ENCODE measurements around the gene CALCB. TPM values are rescaled to one million over a fixed set of nuclear protein-coding genes. Genes with fewer than 3 reads are reported as not detected.

Gene CALCB
- total and polyA plus RNA-seq, 4 donors: 0.02 to 1.2 (median 0.39) TPM

DNA sequence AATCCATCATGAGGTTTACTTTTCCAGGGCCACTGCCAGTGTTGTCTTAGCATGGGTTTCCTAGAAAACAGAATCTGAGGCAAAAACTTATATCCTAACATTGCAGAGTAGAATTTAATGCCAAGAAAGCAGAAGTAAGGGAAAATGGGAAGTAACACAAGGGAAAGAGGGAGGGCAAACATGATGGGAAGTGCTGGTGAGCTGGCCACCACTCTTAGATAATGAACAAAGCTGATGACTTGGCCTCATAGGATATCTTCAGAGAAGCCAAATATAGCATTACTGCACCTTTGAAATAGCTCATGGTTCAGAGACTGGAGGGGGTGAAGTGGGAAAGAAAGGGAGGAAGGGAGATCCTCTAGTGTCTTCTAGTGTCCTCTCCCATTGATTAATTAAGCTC is 24.8 kb upstream of the CALCB start:
- Histone ChIP-seq H3K9ac (ENCODE audit: low read depth in 1 of 2, low read length in 2 of 2) (no peak overlapping the region), H3K4me1 (ENCODE audit: control insufficient read depth in 4 of 4, insufficient read depth in 4 of 4, low read length in 3 of 4) (no peaks in the 10 kb centered on the region), H3K27me3 (ENCODE audit: control insufficient read depth in 4 of 4, insufficient read depth in 4 of 4, low read length in 3 of 4) (no peaks in the 10 kb centered on the region), H3K36me3 (ENCODE audit: control insufficient read depth in 4 of 4, insufficient read depth in 3 of 4, low read depth in 1 of 4, low read length in 3 of 4) (no peaks in the 10 kb centered on the region), H3K9me3 (ENCODE audit: control insufficient read depth in 4 of 4, low read length in 3 of 4) (no peaks in the 10 kb centered on the region), H3K27ac (ENCODE audit: low read depth in 1 of 2, low read length in 2 of 2) (no peak overlapping the region), H3K4me3 (ENCODE audit: low read depth in 1 of 3, low read length in 3 of 3) (no peak overlapping the region)
- DNase-seq (ENCODE audit: low spot score): no peak
- TF ChIP-seq SP1 (IDR thresholded peaks at IDR 0.05): no peak
- TF ChIP-seq, protein P1, sequence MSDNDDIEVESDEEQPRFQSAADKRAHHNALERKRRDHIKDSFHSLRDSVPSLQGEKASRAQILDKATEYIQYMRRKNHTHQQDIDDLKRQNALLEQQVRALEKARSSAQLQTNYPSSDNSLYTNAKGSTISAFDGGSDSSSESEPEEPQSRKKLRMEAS (IDR thresholded peaks at IDR 0.05): no peak
- TF ChIP-seq NR2F2 (IDR thresholded peaks at IDR 0.05): no peak
- no peak for TF ChIP-seq TAF1 (conservative IDR thresholded peaks at IDR 0.05)
- TF ChIP-seq FOXA1 (IDR thresholded peaks at IDR 0.05): no peak
- TF ChIP-seq HNF4A (conservative IDR thresholded peaks at IDR 0.05): no peak
- no peak for TF ChIP-seq HNF4G (IDR thresholded peaks at IDR 0.05)
- no peak for TF ChIP-seq GABPA (IDR thresholded peaks at IDR 0.05 in 1 of 2, conservative IDR thresholded peaks at IDR 0.05 in 1 of 2)
- no peak for TF ChIP-seq RAD21 (IDR thresholded peaks at IDR 0.05)
- TF ChIP-seq, protein P2, sequence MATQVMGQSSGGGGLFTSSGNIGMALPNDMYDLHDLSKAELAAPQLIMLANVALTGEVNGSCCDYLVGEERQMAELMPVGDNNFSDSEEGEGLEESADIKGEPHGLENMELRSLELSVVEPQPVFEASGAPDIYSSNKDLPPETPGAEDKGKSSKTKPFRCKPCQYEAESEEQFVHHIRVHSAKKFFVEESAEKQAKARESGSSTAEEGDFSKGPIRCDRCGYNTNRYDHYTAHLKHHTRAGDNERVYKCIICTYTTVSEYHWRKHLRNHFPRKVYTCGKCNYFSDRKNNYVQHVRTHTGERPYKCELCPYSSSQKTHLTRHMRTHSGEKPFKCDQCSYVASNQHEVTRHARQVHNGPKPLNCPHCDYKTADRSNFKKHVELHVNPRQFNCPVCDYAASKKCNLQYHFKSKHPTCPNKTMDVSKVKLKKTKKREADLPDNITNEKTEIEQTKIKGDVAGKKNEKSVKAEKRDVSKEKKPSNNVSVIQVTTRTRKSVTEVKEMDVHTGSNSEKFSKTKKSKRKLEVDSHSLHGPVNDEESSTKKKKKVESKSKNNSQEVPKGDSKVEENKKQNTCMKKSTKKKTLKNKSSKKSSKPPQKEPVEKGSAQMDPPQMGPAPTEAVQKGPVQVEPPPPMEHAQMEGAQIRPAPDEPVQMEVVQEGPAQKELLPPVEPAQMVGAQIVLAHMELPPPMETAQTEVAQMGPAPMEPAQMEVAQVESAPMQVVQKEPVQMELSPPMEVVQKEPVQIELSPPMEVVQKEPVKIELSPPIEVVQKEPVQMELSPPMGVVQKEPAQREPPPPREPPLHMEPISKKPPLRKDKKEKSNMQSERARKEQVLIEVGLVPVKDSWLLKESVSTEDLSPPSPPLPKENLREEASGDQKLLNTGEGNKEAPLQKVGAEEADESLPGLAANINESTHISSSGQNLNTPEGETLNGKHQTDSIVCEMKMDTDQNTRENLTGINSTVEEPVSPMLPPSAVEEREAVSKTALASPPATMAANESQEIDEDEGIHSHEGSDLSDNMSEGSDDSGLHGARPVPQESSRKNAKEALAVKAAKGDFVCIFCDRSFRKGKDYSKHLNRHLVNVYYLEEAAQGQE (IDR thresholded peaks at IDR 0.05): no peak
- TF ChIP-seq, protein P3, sequence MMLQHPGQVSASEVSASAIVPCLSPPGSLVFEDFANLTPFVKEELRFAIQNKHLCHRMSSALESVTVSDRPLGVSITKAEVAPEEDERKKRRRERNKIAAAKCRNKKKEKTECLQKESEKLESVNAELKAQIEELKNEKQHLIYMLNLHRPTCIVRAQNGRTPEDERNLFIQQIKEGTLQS (IDR thresholded peaks at IDR 0.05): no peak
- TF ChIP-seq JUND (IDR thresholded peaks at IDR 0.05): no peak
- TF ChIP-seq YY1 (IDR thresholded peaks at IDR 0.05): no peak
- no peak for TF ChIP-seq FOXA2 (IDR thresholded peaks at IDR 0.05)
- no peak for TF ChIP-seq EGR1 (IDR thresholded peaks at IDR 0.05; ENCODE audit: low read depth in 2 of 2)

DNA sequence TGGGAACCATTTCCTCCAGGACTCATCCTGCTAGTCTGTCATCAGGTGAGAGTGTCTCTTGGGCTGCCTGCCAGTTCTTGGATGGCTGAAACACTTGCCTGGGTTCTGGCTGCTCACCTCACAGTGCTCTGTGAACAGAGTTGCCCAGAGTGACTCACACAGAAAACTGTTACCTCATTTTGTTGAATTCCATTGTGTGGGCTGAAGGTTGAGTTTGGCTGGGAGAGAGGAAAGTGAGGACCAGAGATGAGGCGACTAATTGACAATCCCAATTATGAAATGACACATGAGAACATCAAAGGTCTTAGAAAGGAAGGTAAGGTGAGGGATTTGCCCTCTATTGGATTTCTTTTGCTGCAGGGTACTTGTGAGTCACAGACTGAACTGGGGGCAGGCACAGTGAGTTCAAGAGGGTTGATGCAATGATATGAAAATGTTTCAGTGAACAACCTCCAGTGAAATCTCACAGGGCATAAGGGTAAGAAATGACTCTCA is 20.2 kb upstream of the CALCB start:
- WGBS: 88% methylated on average over 1 of the region's 1 CpG
- TF ChIP-seq HNF4G (IDR thresholded peaks at IDR 0.05): no peak
- TF ChIP-seq, protein P3 (IDR thresholded peaks at IDR 0.05): no peak
- TF ChIP-seq GABPA (IDR thresholded peaks at IDR 0.05 in 1 of 2, conservative IDR thresholded peaks at IDR 0.05 in 1 of 2): no peak
- no peak for TF ChIP-seq SP1 (IDR thresholded peaks at IDR 0.05)
- TF ChIP-seq, protein P1 (IDR thresholded peaks at IDR 0.05): no peak
- no peak for TF ChIP-seq HNF4A (conservative IDR thresholded peaks at IDR 0.05)
- TF ChIP-seq, protein P4, sequence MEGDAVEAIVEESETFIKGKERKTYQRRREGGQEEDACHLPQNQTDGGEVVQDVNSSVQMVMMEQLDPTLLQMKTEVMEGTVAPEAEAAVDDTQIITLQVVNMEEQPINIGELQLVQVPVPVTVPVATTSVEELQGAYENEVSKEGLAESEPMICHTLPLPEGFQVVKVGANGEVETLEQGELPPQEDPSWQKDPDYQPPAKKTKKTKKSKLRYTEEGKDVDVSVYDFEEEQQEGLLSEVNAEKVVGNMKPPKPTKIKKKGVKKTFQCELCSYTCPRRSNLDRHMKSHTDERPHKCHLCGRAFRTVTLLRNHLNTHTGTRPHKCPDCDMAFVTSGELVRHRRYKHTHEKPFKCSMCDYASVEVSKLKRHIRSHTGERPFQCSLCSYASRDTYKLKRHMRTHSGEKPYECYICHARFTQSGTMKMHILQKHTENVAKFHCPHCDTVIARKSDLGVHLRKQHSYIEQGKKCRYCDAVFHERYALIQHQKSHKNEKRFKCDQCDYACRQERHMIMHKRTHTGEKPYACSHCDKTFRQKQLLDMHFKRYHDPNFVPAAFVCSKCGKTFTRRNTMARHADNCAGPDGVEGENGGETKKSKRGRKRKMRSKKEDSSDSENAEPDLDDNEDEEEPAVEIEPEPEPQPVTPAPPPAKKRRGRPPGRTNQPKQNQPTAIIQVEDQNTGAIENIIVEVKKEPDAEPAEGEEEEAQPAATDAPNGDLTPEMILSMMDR (IDR thresholded peaks at IDR 0.05; ENCODE audit: low read depth, low read length, missing input control): no peak
- TF ChIP-seq TAF1 (conservative IDR thresholded peaks at IDR 0.05): no peak
- no peak for TF ChIP-seq JUND (IDR thresholded peaks at IDR 0.05)
- no peak for TF ChIP-seq FOXA1 (IDR thresholded peaks at IDR 0.05)
- TF ChIP-seq, protein P5, sequence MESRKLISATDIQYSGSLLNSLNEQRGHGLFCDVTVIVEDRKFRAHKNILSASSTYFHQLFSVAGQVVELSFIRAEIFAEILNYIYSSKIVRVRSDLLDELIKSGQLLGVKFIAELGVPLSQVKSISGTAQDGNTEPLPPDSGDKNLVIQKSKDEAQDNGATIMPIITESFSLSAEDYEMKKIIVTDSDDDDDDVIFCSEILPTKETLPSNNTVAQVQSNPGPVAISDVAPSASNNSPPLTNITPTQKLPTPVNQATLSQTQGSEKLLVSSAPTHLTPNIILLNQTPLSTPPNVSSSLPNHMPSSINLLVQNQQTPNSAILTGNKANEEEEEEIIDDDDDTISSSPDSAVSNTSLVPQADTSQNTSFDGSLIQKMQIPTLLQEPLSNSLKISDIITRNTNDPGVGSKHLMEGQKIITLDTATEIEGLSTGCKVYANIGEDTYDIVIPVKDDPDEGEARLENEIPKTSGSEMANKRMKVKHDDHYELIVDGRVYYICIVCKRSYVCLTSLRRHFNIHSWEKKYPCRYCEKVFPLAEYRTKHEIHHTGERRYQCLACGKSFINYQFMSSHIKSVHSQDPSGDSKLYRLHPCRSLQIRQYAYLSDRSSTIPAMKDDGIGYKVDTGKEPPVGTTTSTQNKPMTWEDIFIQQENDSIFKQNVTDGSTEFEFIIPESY (IDR thresholded peaks at IDR 0.05): no peak
- no peak for TF ChIP-seq FOXA2 (IDR thresholded peaks at IDR 0.05)
- no peak for TF ChIP-seq NR2F2 (IDR thresholded peaks at IDR 0.05)
- Histone ChIP-seq H3K4me1 (ENCODE audit: control insufficient read depth in 4 of 4, insufficient read depth in 4 of 4, low read length in 3 of 4) (no peaks in the 10 kb centered on the region), H3K27ac (ENCODE audit: low read depth in 1 of 2, low read length in 2 of 2) (no peak overlapping the region), H3K36me3 (ENCODE audit: control insufficient read depth in 4 of 4, insufficient read depth in 3 of 4, low read depth in 1 of 4, low read length in 3 of 4) (no peaks in the 10 kb centered on the region), H3K4me3 (ENCODE audit: low read depth in 1 of 3, low read length in 3 of 3) (no peak overlapping the region), H3K9me3 (ENCODE audit: control insufficient read depth in 4 of 4, low read length in 3 of 4) (no peaks in the 10 kb centered on the region), H3K9ac (ENCODE audit: low read depth in 1 of 2, low read length in 2 of 2) (no peak overlapping the region), H3K27me3 (ENCODE audit: control insufficient read depth in 4 of 4, insufficient read depth in 4 of 4, low read length in 3 of 4) (no peaks in the 10 kb centered on the region)
- DNase-seq (ENCODE audit: low spot score): no peak

All from liver (tissue), 9 donors.